Chondrocyte (in vitro differentiated cells): ENCODE results near the gene B4GALT7. TPM values are rescaled to one million over a fixed set of nuclear protein-coding genes. Genes with fewer than 3 reads are reported as not detected.
A peak's percentile ranks its signal among the peaks of the same experiment; 100 is the strongest.
"Not testable (repeated sequence)": the region's sequence is repeated elsewhere in the genome, so short reads cannot be mapped to it uniquely, and the experiment has no call there.

Experiments
- DNase-seq: peaks from one replicate; pipeline ENCODE4 v3.0.0; 2021; ENCODE audit warnings: mixed read lengths, low spot score
- H3K27ac Mint-ChIP-seq: one replicate; pipeline ENCODE4 v1.8.0; 2021; ENCODE audit warnings: mild to moderate bottlenecking, moderate library complexity, mixed read lengths; ENCODE audit not compliant: unreplicated experiment
- H3K27me3 Mint-ChIP-seq: 2 replicates; pipeline ENCODE4 v1.8.0; 2021; ENCODE audit warnings: low read depth, mixed read lengths
- H3K36me3 Mint-ChIP-seq: 2 replicates; pipeline ENCODE4 v1.8.0; 2021; ENCODE audit warnings: low read depth, mixed read lengths
- H3K4me1 Mint-ChIP-seq: 2 replicates; pipeline ENCODE4 v1.8.0; 2021; ENCODE audit warnings: low read depth, mild to moderate bottlenecking, mixed read lengths
- H3K4me3 Mint-ChIP-seq: one replicate; pipeline ENCODE4 v1.8.0; 2021; ENCODE audit warnings: mild to moderate bottlenecking, moderate library complexity, mixed read lengths; ENCODE audit not compliant: unreplicated experiment
- H3K9me3 Mint-ChIP-seq: 2 replicates; pipeline ENCODE4 v1.8.0; 2021; ENCODE audit warnings: low read depth, mixed read lengths
- total RNA-seq: library from RNA; stranded (reverse); gene quantifications from 3 replicates; pipeline ENCODE4 v1.2.1, GENCODE V29; 2021
- TF ChIP-seq, protein P1 (sequence below): fragments of 200-600 bp; sonication (generic); IDR thresholded peaks from 2 replicates; pipeline ENCODE4 v1.5.0; 2021; ENCODE audit warnings: antibody characterized with exemption, mild to moderate bottlenecking, moderate library complexity

Gene B4GALT7
- total RNA-seq, 1 donor from 2014 or later, result 43.9 TPM

- no peaks in the 10 kb centered on the region for H3K27me3 Mint-ChIP-seq
- H3K36me3 Mint-ChIP-seq, result peaks cover 5% of the 10 kb centered on the region
- no peak overlapping the region for H3K27ac Mint-ChIP-seq
- H3K4me1 Mint-ChIP-seq, result peaks cover 30% of the 10 kb centered on the region
- TF ChIP-seq, protein P1, sequence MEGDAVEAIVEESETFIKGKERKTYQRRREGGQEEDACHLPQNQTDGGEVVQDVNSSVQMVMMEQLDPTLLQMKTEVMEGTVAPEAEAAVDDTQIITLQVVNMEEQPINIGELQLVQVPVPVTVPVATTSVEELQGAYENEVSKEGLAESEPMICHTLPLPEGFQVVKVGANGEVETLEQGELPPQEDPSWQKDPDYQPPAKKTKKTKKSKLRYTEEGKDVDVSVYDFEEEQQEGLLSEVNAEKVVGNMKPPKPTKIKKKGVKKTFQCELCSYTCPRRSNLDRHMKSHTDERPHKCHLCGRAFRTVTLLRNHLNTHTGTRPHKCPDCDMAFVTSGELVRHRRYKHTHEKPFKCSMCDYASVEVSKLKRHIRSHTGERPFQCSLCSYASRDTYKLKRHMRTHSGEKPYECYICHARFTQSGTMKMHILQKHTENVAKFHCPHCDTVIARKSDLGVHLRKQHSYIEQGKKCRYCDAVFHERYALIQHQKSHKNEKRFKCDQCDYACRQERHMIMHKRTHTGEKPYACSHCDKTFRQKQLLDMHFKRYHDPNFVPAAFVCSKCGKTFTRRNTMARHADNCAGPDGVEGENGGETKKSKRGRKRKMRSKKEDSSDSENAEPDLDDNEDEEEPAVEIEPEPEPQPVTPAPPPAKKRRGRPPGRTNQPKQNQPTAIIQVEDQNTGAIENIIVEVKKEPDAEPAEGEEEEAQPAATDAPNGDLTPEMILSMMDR, result no peak
- no peak for DNase-seq
- H3K9me3 Mint-ChIP-seq, result no peaks in the 10 kb centered on the region
- peak overlapping the region; percentile 75 for H3K4me3 Mint-ChIP-seq
Observed at GRCh38 chr5:177555228-177555627, 44.7 kb upstream of the B4GALT7 start.

GRCh38 chr5:177555665-177556064, 44.3 kb upstream of the B4GALT7 start:
- Mint-ChIP-seq H3K27ac (no peak overlapping the region), H3K9me3 (no peaks in the 10 kb centered on the region), H3K4me3 (no peak overlapping the region), H3K36me3 (peaks cover 4% of the 10 kb centered on the region), H3K4me1 (peaks cover 27% of the 10 kb centered on the region), H3K27me3 (no peaks in the 10 kb centered on the region)
- TF ChIP-seq, protein P1, result no peak
- DNase-seq, result no peak

GRCh38 chr5:177557041-177557647, 42.8 kb upstream of the B4GALT7 start:
- peaks cover 2% of the 10 kb centered on the region for H3K36me3 Mint-ChIP-seq
- DNase-seq, result no peak

DNA sequence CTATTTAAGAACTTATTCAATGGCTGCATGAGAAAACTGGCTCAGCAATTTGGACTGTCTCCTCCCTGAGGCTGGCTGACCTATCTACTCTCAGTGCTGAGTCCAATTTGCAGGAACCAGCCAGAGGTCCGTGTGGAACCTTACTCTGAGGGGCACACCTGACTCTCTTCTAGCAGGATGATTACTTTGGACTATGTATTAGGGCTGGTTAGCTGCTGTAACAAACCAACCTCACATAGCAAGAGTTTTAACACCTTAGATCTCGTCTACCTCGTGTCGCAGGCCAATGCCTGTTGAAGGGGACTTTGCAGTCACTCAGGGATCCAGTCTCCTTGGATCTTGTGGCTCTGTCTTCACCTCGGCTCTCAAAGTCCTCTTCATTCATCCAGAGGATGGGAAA, 42.1 kb upstream of the B4GALT7 start:
- H3K4me1 Mint-ChIP-seq, result peaks cover 25% of the 10 kb centered on the region
- TF ChIP-seq, protein P1, result no peak
- no peak for DNase-seq
- H3K4me3 Mint-ChIP-seq, result no peak overlapping the region
- no peaks in the 10 kb centered on the region for H3K9me3 Mint-ChIP-seq
- no peaks in the 10 kb centered on the region for H3K27me3 Mint-ChIP-seq
- no peak overlapping the region for H3K27ac Mint-ChIP-seq
- peaks cover under 1% of the 10 kb centered on the region for H3K36me3 Mint-ChIP-seq

More at GRCh38 chr5:177557041-177557647, 42.8 kb upstream of the B4GALT7 start:
- no peak overlapping the region for H3K27ac Mint-ChIP-seq
- no peaks in the 10 kb centered on the region for H3K27me3 Mint-ChIP-seq
- TF ChIP-seq, protein P1, result no peak
- H3K4me1 Mint-ChIP-seq, result peaks cover 31% of the 10 kb centered on the region
- H3K9me3 Mint-ChIP-seq, result no peaks in the 10 kb centered on the region
- H3K4me3 Mint-ChIP-seq, result no peak overlapping the region

DNA sequence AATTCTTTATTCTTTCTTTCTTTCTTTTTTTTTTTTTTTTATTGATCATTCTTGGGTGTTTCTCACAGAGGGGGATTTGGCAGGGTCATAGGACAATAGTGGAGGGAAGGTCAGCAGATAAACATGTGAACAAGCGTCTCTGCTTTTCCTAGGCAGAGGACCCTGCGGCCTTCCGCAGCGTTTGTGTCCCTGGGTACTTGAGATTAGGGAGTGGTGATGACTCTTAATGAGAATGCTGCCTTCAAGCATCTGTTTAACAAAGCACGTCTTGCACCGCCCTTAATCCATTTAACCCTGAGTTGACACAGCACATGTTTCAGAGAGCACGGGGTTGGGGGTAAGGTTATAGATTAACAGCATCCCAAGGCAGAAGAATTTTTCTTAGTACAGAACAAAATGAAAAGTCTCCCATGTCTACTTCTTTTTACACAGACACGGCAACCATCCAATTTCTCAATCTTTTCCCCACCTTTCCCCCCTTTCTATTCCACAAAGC, 40.4 kb upstream of the B4GALT7 start:
- H3K9me3 Mint-ChIP-seq, H3K27ac Mint-ChIP-seq, H3K27me3 Mint-ChIP-seq, H3K4me3 Mint-ChIP-seq, H3K36me3 Mint-ChIP-seq, DNase-seq: not testable (repeated sequence)
- H3K4me1 Mint-ChIP-seq, result peaks cover 16% of the 10 kb centered on the region

DNA sequence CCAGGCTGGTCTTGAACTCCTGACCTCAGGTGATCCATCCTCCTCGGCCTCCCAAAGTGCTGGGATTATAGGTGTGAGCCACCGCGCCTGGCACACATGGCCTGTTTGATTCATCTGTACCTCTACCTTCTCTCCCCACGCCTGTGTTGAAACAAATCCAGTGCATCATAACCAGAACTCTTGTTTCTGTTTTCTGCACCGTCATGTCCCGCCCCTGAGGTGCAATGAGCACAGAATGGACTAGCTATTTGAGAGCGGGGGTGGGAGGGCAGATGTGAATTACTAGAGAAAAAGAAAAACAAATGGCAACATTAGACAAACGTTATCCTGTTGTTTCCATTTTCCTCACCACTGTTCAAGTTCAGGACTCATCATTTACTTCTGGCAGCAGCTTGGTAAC, 34.9 kb upstream of the B4GALT7 start:
- Mint-ChIP-seq H3K9me3 (no peaks in the 10 kb centered on the region), H3K4me3 (no peak overlapping the region), H3K27ac (no peak overlapping the region), H3K4me1 (peaks cover 7% of the 10 kb centered on the region), H3K27me3 (peaks cover 15% of the 10 kb centered on the region), H3K36me3 (no peaks in the 10 kb centered on the region)
- TF ChIP-seq, protein P1, result no peak
- DNase-seq, result no peak
